ENCODE results near the gene ARRB1. TPM values are rescaled to one million over a fixed set of nuclear protein-coding genes. Genes with fewer than 3 reads are reported as not detected.

Gene ARRB1
- total RNA-seq, 1 donor from 2014 or later = 16.6 TPM

DNA sequence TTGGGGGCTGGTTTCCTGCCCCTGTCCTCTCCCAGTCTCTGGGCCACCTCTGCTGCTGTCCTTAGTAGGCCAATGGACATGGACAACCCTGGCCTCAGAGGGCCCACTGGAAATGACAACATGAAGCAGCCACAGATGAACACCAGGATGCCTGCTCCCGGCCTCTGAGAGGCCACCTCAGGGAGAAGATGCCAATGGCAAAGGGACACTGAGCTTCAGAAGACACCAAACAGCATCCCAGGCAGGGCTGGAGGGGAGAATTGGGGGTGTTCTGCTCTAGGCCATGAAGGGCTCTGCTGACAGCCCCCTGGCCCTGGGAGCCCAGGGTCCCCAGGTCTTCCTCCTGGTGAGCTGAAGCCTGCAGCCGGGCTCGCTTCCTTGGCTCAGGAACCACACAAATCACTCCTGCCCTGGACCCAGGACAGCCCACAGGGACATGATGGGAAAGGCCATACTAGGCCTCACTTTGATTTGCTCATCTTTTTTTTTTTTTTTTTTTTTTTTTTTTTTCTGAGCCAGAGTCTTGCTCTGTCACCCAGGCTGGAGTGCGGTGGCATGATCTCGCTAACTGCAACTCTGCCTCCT lies 65.6 kb downstream of the ARRB1 start:
- TF ChIP-seq, protein P1, sequence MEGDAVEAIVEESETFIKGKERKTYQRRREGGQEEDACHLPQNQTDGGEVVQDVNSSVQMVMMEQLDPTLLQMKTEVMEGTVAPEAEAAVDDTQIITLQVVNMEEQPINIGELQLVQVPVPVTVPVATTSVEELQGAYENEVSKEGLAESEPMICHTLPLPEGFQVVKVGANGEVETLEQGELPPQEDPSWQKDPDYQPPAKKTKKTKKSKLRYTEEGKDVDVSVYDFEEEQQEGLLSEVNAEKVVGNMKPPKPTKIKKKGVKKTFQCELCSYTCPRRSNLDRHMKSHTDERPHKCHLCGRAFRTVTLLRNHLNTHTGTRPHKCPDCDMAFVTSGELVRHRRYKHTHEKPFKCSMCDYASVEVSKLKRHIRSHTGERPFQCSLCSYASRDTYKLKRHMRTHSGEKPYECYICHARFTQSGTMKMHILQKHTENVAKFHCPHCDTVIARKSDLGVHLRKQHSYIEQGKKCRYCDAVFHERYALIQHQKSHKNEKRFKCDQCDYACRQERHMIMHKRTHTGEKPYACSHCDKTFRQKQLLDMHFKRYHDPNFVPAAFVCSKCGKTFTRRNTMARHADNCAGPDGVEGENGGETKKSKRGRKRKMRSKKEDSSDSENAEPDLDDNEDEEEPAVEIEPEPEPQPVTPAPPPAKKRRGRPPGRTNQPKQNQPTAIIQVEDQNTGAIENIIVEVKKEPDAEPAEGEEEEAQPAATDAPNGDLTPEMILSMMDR (IDR thresholded peaks at IDR 0.05) = no peak
- Mint-ChIP-seq H3K27ac (ENCODE audit: unreplicated experiment) (no peak overlapping the region), H3K27me3 (ENCODE audit: low read depth) (no peaks in the 10 kb centered on the region), H3K36me3 (ENCODE audit: low read depth) (peaks cover 5% of the 10 kb centered on the region), H3K9me3 (ENCODE audit: low read depth) (no peaks in the 10 kb centered on the region), H3K4me3 (ENCODE audit: unreplicated experiment) (no peak overlapping the region), H3K4me1 (ENCODE audit: low read depth) (peaks cover 3% of the 10 kb centered on the region)
- no peak for DNase-seq (ENCODE audit: low spot score)

DNA sequence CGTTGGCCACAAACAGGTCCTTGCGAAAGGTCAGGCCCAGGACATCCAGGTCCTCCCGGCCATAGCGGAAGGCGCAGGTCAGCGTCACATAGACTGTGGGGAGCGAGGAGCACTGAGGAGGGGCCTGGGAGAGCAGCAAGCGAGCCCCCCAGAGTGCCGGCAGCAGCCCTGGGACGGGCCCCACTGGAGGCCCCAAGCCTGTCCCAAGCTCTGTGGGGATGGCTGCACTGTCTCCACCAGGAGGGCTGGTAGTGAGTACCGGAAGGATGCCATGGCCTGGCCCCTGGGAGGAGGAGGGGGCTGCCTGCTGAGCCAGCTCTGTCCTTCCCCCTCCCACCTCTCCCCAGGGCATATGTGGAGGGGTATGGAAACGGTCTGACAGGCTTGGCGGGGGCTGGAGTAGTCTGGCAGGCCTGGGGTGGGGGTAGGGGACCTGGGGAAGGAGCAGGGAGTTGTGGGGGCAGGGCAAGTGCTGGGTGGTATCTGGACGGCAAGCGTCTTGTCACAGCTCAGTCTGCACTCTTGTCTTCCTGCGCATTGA lies 68.0 kb downstream of the ARRB1 start:
- TF ChIP-seq, protein P1 (IDR thresholded peaks at IDR 0.05) = no peak
- H3K9me3 Mint-ChIP-seq (ENCODE audit: low read depth) = no peaks in the 10 kb centered on the region
- peaks cover 12% of the 10 kb centered on the region for H3K4me1 Mint-ChIP-seq (ENCODE audit: low read depth)
- no peak overlapping the region for H3K4me3 Mint-ChIP-seq (ENCODE audit: unreplicated experiment)
- no peak overlapping the region for H3K27ac Mint-ChIP-seq (ENCODE audit: unreplicated experiment)
- H3K27me3 Mint-ChIP-seq (ENCODE audit: low read depth) = no peaks in the 10 kb centered on the region
- peaks cover 2% of the 10 kb centered on the region for H3K36me3 Mint-ChIP-seq (ENCODE audit: low read depth)
- DNase-seq (ENCODE audit: low spot score) = no peak

DNA sequence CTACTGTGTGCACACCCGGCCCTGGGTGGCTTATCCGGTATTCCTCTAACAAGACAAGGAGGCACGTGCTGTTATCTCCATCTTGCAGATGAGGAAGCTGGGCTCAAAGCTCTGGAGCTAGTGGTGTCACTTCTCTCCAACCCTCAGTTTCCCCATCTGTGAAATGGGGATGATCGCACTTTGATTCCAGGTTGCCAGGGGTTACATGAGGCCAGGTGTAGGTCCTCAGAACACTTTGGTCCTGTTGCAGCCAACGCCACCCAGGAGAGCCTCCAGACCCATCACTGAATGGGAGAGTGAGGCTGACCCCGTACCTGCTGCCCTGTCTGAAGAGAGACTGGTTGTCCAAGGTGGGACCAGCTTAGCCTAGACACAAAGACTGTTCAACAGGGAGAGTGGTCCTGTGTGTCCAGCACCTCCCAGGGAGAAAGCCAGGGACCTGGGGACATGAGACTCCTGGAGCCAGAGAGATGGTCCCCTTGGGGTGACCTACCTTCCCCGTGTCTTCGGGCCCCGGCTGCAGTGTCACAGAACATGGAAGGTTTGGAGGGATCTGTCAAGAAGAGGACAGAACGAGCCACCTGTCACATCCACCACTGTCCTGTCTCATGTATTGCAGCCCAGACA lies 69.9 kb downstream of the ARRB1 start:
- H3K27ac Mint-ChIP-seq (ENCODE audit: unreplicated experiment) = no peak overlapping the region
- H3K9me3 Mint-ChIP-seq (ENCODE audit: low read depth) = no peaks in the 10 kb centered on the region
- no peak overlapping the region for H3K4me3 Mint-ChIP-seq (ENCODE audit: unreplicated experiment)
- TF ChIP-seq, protein P1 (IDR thresholded peaks at IDR 0.05) = no peak
- peaks cover 10% of the 10 kb centered on the region for H3K4me1 Mint-ChIP-seq (ENCODE audit: low read depth)
- no peak for DNase-seq (ENCODE audit: low spot score)
- no peaks in the 10 kb centered on the region for H3K27me3 Mint-ChIP-seq (ENCODE audit: low read depth)
- no peaks in the 10 kb centered on the region for H3K36me3 Mint-ChIP-seq (ENCODE audit: low read depth)

DNA sequence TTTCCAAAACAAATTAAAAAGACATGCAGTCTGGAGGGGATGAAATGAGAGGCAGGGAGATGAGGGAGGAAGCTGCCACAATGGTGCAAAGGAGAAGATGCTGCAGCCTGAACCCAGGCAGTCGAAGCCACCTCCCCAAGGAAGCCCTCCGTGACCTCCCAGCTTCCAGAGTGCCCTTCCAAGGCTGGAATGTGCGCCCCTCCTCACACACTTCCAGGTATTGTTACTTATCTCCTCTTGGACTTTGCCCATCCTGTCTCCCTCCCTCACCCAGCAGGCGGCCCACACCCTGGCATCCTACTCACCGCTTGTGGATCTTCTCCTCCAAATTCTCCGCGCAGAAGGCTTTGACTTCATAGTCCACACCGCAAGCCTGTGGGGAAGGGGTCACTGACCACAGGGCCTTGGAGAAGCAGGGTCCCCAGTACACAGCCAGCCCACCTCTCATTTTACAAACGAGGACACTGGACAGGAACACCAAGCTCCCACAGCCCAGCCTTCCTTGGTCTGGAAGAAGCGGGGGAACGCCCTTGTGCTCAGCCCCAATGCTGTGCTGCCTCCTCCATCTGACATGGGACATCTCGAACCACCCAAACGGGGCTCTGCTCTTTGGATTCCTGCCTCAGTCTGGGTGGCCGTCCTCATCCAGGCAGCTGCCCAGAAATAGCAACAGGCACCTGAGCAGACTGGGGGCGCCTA lies 70.5 kb downstream of the ARRB1 start:
- Mint-ChIP-seq H3K4me3 (ENCODE audit: unreplicated experiment) (no peak overlapping the region), H3K36me3 (ENCODE audit: low read depth) (no peaks in the 10 kb centered on the region), H3K9me3 (ENCODE audit: low read depth) (no peaks in the 10 kb centered on the region), H3K27me3 (ENCODE audit: low read depth) (no peaks in the 10 kb centered on the region), H3K27ac (ENCODE audit: unreplicated experiment) (no peak overlapping the region), H3K4me1 (ENCODE audit: low read depth) (peaks cover 10% of the 10 kb centered on the region)
- no peak for DNase-seq (ENCODE audit: low spot score)
- TF ChIP-seq, protein P1 (IDR thresholded peaks at IDR 0.05) = no peak

DNA sequence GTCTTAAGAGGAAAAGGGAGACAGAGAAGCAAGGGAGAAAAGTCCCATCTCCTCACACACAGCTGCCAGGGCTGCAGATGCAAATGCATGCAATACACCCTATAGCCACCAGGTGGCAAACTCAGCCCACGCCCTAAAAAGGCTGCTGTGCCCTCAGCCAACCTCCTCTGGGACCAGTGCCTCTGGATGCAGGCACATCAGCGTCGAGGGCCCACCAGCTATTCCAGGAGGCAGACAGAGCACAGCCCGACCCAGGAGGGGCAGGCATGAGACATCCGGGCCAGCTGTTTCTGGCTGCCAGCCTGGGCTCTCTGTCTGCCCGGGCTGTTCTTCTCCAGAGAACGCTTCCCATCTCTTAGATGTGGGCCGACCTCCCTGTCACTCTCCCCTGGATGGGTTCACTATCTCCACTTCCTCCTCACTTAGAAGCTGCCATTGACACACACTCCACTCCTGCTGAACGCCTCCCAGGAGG lies 71.2 kb downstream of the ARRB1 start:
- Mint-ChIP-seq H3K4me3 (ENCODE audit: unreplicated experiment) (no peak overlapping the region), H3K9me3 (ENCODE audit: low read depth) (no peaks in the 10 kb centered on the region), H3K27me3 (ENCODE audit: low read depth) (no peaks in the 10 kb centered on the region)

More for the DNA sequence above, 71.2 kb downstream of the ARRB1 start:
- Mint-ChIP-seq H3K36me3 (ENCODE audit: low read depth) (no peaks in the 10 kb centered on the region), H3K4me1 (ENCODE audit: low read depth) (peaks cover 10% of the 10 kb centered on the region), H3K27ac (ENCODE audit: unreplicated experiment) (peak overlapping the region; percentile 57)
- DNase-seq (ENCODE audit: low spot score) = no peak
- TF ChIP-seq, protein P1 (IDR thresholded peaks at IDR 0.05) = peak; percentile 97
